ENCODE measurements around the gene FAM13A. TPM values are rescaled to one million over a fixed set of nuclear protein-coding genes. Genes with fewer than 3 reads are reported as not detected.

Gene FAM13A
- total and polyA plus RNA-seq, 2 experiments from 2014 or later: 19.3 to 44.2 TPM

- Histone ChIP-seq H3K9me2 (replicated peaks; ENCODE audit: insufficient read depth) (no peaks in the 10 kb centered on the region), H4K20me1 (ENCODE audit: insufficient read depth, poor library complexity, severe bottlenecking) (no peaks in the 10 kb centered on the region), H3K4me3 (no peak overlapping the region), H2AFZ (no peak overlapping the region), H3K4me2 (peak overlapping the region; percentile 7), H3K9me3 (ENCODE audit: low read depth) (no peaks in the 10 kb centered on the region), H3K27me3 (no peaks in the 10 kb centered on the region), H3K36me3 (replicated peaks; ENCODE audit: insufficient read depth, low read depth) (no peaks in the 10 kb centered on the region), H3K27ac (peak overlapping the region; percentile 33), H3K79me2 (no peaks in the 10 kb centered on the region), H3K4me1 (ENCODE audit: insufficient read depth) (no peaks in the 10 kb centered on the region)
- TF ChIP-seq CTCF (IDR thresholded peaks at IDR 0.05; ENCODE audit: poor library complexity) (no peak), EZH2 (IDR thresholded peaks at IDR 0.05; ENCODE audit: borderline replicate concordance) (no peak), EZH2phosphoT487 (IDR thresholded peaks at IDR 0.05; ENCODE audit: low read depth, severe bottlenecking, unreplicated experiment) (no peak)
- DNase-seq (ENCODE audit: low spot score): peak; percentile 30
- WGBS (ENCODE audit: low lambda C conversion rate, missing lambda C conversion rate): 58% methylated on average over 14 of the region's 14 CpGs
These were observed 319.6 kb downstream of the FAM13A start for GRCh38 chr4:88737307-88737941.

GRCh38 chr4:88736264-88736663 is 320.7 kb downstream of the FAM13A start:
- Histone ChIP-seq H3K79me2 (no peaks in the 10 kb centered on the region), H3K4me1 (ENCODE audit: insufficient read depth) (no peaks in the 10 kb centered on the region), H3K36me3 (replicated peaks; ENCODE audit: insufficient read depth, low read depth) (no peaks in the 10 kb centered on the region), H2AFZ (no peak overlapping the region), H3K27ac (peak overlapping the region; percentile 10), H3K27me3 (no peaks in the 10 kb centered on the region), H3K9me3 (ENCODE audit: low read depth) (no peaks in the 10 kb centered on the region), H3K9me2 (replicated peaks; ENCODE audit: insufficient read depth) (no peaks in the 10 kb centered on the region), H4K20me1 (ENCODE audit: insufficient read depth, poor library complexity, severe bottlenecking) (no peaks in the 10 kb centered on the region), H3K4me2 (no peak overlapping the region), H3K4me3 (no peak overlapping the region)
- TF ChIP-seq CTCF (IDR thresholded peaks at IDR 0.05; ENCODE audit: poor library complexity) (no peak), EZH2phosphoT487 (IDR thresholded peaks at IDR 0.05; ENCODE audit: low read depth, severe bottlenecking, unreplicated experiment) (no peak), EZH2 (IDR thresholded peaks at IDR 0.05; ENCODE audit: borderline replicate concordance) (no peak)
- DNase-seq (ENCODE audit: low spot score): no peak
- WGBS (ENCODE audit: low lambda C conversion rate, missing lambda C conversion rate): 88% methylated on average over 3 of the region's 3 CpGs

GRCh38 chr4:88735564-88735963 is 321.4 kb downstream of the FAM13A start:
- no peaks in the 10 kb centered on the region for H3K9me2 ChIP-seq (replicated peaks; ENCODE audit: insufficient read depth)
- TF ChIP-seq EZH2phosphoT487 (IDR thresholded peaks at IDR 0.05; ENCODE audit: low read depth, severe bottlenecking, unreplicated experiment) (no peak), CTCF (IDR thresholded peaks at IDR 0.05; ENCODE audit: poor library complexity) (no peak), EZH2 (IDR thresholded peaks at IDR 0.05; ENCODE audit: borderline replicate concordance) (no peak)
- no peaks in the 10 kb centered on the region for H3K79me2 ChIP-seq
- WGBS (ENCODE audit: low lambda C conversion rate, missing lambda C conversion rate): 96% methylated on average over 1 of the region's 1 CpG
- H2AFZ ChIP-seq: no peak overlapping the region
- no peaks in the 10 kb centered on the region for H3K4me1 ChIP-seq (ENCODE audit: insufficient read depth)
- H3K9me3 ChIP-seq (ENCODE audit: low read depth): no peaks in the 10 kb centered on the region
- no peaks in the 10 kb centered on the region for H3K36me3 ChIP-seq (replicated peaks; ENCODE audit: insufficient read depth, low read depth)
- no peak overlapping the region for H3K4me2 ChIP-seq
- H3K27ac ChIP-seq: no peak overlapping the region
- no peaks in the 10 kb centered on the region for H4K20me1 ChIP-seq (ENCODE audit: insufficient read depth, poor library complexity, severe bottlenecking)
- no peak overlapping the region for H3K4me3 ChIP-seq
- H3K27me3 ChIP-seq: no peaks in the 10 kb centered on the region
- DNase-seq (ENCODE audit: low spot score): no peak

Data from hepatocyte (in vitro differentiated cells).